HCT116 (cell line): ENCODE results near the gene CNGA3. TPM values are rescaled to one million over a fixed set of nuclear protein-coding genes. Genes with fewer than 3 reads are reported as not detected.

Experiments used
- ATAC-seq: fragments of 200-7000 bp; cut with Tn5 transposase; 2 replicates; pipeline ENCODE4 v1.9.1; 2020; ENCODE audit warnings: mild to moderate bottlenecking, moderate library complexity
- BruUV-seq: library from RNA; stranded (reverse); fragments of 400-500 nt; replicated peaks from 2 replicates; lab custom pipeline; 2021; lab: Mats Ljungman, UMichigan
- CTCF ChIA-PET: fragments of 300-600 bp; sonication (Branson Sonifier 250); formaldehyde crosslinking; loops from one replicate; lab custom pipeline; 2021; ENCODE audit warnings: antibody characterized with exemption; lab: Charles Lee
- POLR2A ChIA-PET: fragments of 300-600, 350-600 bp; sonication (Branson Sonifier 250); formaldehyde crosslinking; loops from one replicate; lab custom pipeline; 2021; ENCODE audit warnings: antibody characterized with exemption; lab: Charles Lee
- RAD21 ChIA-PET, 2 experiments: fragments of 300-600 bp; sonication (Branson Sonifier 250); formaldehyde crosslinking; loops; one replicate each; lab custom pipeline; 2023; ENCODE audit warnings: low total read pairs in 2 of 2; ENCODE audit not compliant: uncharacterized antibody in 2 of 2, unreplicated experiment in 2 of 2, low non-redundant PET in 1 of 2; lab: Charles Lee
- DNase-seq: peaks from one replicate; pipeline ENCODE4 v3.0.0-alpha.2; 2010; ENCODE audit warnings: low read depth, low spot score
- H2AFZ ChIP-seq: fragments of 200-600 bp; shearing (Covaris generic), sonication (generic); 2 replicates; pipeline ENCODE4 v1.6.1; 2017; ENCODE audit warnings: low read depth, mixed run types, mixed read lengths, antibody characterized with exemption, low read length; ENCODE audit not compliant: poor library complexity, severe bottlenecking
- H3K27ac ChIP-seq: 2 replicates; pipeline ENCODE4 v1.5.1; 2012; ENCODE audit warnings: low read depth, low read length
- H3K27me3 ChIP-seq: fragments of 200-600 bp; sonication (generic); 2 replicates; pipeline ENCODE4 v1.6.1; 2016; ENCODE audit warnings: mixed run types, low read length, mixed read lengths; ENCODE audit not compliant: insufficient read depth
- H3K36me3 ChIP-seq, 2 experiments: fragments of 200-500 bp in 1 of 2; fragments of 200-600 bp in 1 of 2; sonication (Bioruptor generic) in 1 of 2; sonication (generic) in 1 of 2; 2 replicates each; pipeline versions ENCODE4 v1.5.1 to v1.6.1; 2014 to 2016; ENCODE audit warnings: low read length in 2 of 2, inconsistent platforms in 1 of 2, mixed read lengths in 1 of 2, mixed run types in 1 of 2; ENCODE audit not compliant: insufficient read depth in 2 of 2, control insufficient read depth in 1 of 2
- H3K4me1 ChIP-seq, 2 experiments: fragments of 200-600 bp in 1 of 2; sonication (generic) in 1 of 2; 2 replicates each; pipeline versions ENCODE4 v1.5.1 to v1.6.1; 2012 to 2017; ENCODE audit warnings: low read length in 2 of 2, inconsistent platforms in 1 of 2, mild to moderate bottlenecking in 1 of 2, mixed read lengths in 1 of 2, mixed run types in 1 of 2, moderate library complexity in 1 of 2; ENCODE audit not compliant: insufficient read depth in 2 of 2, control insufficient read depth in 1 of 2
- H3K4me2 ChIP-seq: fragments of 200-600 bp; sonication (generic); 2 replicates; pipeline ENCODE4 v1.6.1; 2017; ENCODE audit warnings: mixed run types, low read length, mixed read lengths
- H3K4me3 ChIP-seq, 2 experiments: fragments of 200-600 bp in 1 of 2; sonication (generic) in 1 of 2; replicated peaks in 1 of 2; 2 replicates each; pipeline ENCODE4 v1.5.1; 2011 to 2016; ENCODE audit warnings: low read length in 2 of 2, control low read depth in 1 of 2, low read depth in 1 of 2, mild to moderate bottlenecking in 1 of 2, mixed read lengths in 1 of 2, mixed run types in 1 of 2
- H3K79me2 ChIP-seq: fragments of 200-600 bp; sonication (generic); 2 replicates; pipeline ENCODE4 v1.6.1; 2017; ENCODE audit warnings: mild to moderate bottlenecking, mixed run types, low read length, moderate library complexity, mixed read lengths; ENCODE audit not compliant: insufficient read depth
- H3K9ac ChIP-seq: fragments of 200-600 bp; sonication (generic); 2 replicates; pipeline ENCODE4 v1.6.1; 2016; ENCODE audit warnings: low read length, mixed read lengths
- H3K9me2 ChIP-seq: fragments of 200-600 bp; sonication (generic), shearing (Covaris generic); 2 replicates; pipeline ENCODE4 v1.6.1; 2017; ENCODE audit warnings: mixed run types, mild to moderate bottlenecking, moderate library complexity; ENCODE audit not compliant: insufficient read depth
- H3K9me3 ChIP-seq, 2 experiments: fragments of 200-500 bp in 1 of 2; fragments of 200-600 bp in 1 of 2; sonication (Bioruptor generic) in 1 of 2; sonication (generic) in 1 of 2; 2 replicates each; pipeline ENCODE4 v1.6.1; 2014 to 2017; ENCODE audit warnings: low read length in 2 of 2, mixed read lengths in 2 of 2, inconsistent platforms in 1 of 2, low read depth in 1 of 2, mild to moderate bottlenecking in 1 of 2, mixed run types in 1 of 2, moderate library complexity in 1 of 2; ENCODE audit not compliant: control insufficient read depth in 1 of 2, insufficient read depth in 1 of 2
- H4K20me1 ChIP-seq: fragments of 200-600 bp; sonication (generic), shearing (Covaris generic); 2 replicates; pipeline ENCODE4 v1.6.1; 2017; ENCODE audit warnings: mixed run types, mild to moderate bottlenecking, moderate library complexity; ENCODE audit not compliant: insufficient read depth
- EGR1 ChIP-seq: IDR thresholded peaks from 2 replicates; pipeline ENCODE4 v1.6.1; 2012; ENCODE audit warnings: low read depth
- FOSL1 ChIP-seq: IDR thresholded peaks from 2 replicates; pipeline ENCODE4 v1.6.1; 2012; ENCODE audit warnings: low read depth
- JUND ChIP-seq: IDR thresholded peaks from 2 replicates; pipeline ENCODE4 v1.6.1; 2012
- MAX ChIP-seq: IDR thresholded peaks from 2 replicates; pipeline ENCODE4 v1.6.1; 2012
- POLR2A ChIP-seq: IDR thresholded peaks from 2 replicates; pipeline ENCODE4 v1.7.0; 2011; ENCODE audit warnings: borderline replicate concordance; ENCODE audit not compliant: insufficient read depth, insufficient read length; ENCODE audit errors: extremely low read depth
- POLR2AphosphoS5 ChIP-seq: IDR thresholded peaks from 2 replicates; pipeline ENCODE4 v1.6.1; 2011; ENCODE audit warnings: mild to moderate bottlenecking, low read depth, low read length, moderate library complexity
- REST ChIP-seq: IDR thresholded peaks from 2 replicates; pipeline ENCODE4 v1.6.1; 2012; ENCODE audit warnings: low read depth
- SIN3A ChIP-seq: IDR thresholded peaks from 2 replicates; pipeline ENCODE4 v1.6.1; 2012; ENCODE audit warnings: low read depth
- SP1 ChIP-seq: IDR thresholded peaks from 2 replicates; pipeline ENCODE4 v1.6.1; 2012; ENCODE audit warnings: low read depth
- SRF ChIP-seq: IDR thresholded peaks from 2 replicates; pipeline ENCODE4 v1.6.1; 2012; ENCODE audit warnings: low read depth
- ZFX ChIP-seq: fragments of 450-650 bp; IDR thresholded peaks from 2 replicates; pipeline ENCODE4 v1.6.1; 2017
- intact Hi-C: fragments of 100-400 bp; cut with micrococcal nuclease; formaldehyde crosslinking; loops from 2 replicates; pipeline ENCODE4 v1.10.0; 2022
- total RNA-seq: library from RNA; stranded (reverse); gene quantifications from one replicate; pipeline ENCODE4 v1.2.1, GENCODE V29; 2021; ENCODE audit not compliant: unreplicated experiment

Gene CNGA3
- total RNA-seq, 1 experiment from 2014 or later, result not detected

GRCh38 chr2:98438190-98439133 lies 92.2 kb downstream of the CNGA3 start:
- ATAC-seq, result no peak
- ChIA-PET POLR2A (no interaction called here), RAD21 (no interaction called here), CTCF (interaction anchor here (0.7 kb wide), 1 partner anchor 26 kb away, joined by 3 read pairs; no protein-coding TSS in a partner anchor)
- Histone ChIP-seq H3K27me3 (no peaks in the 10 kb centered on the region), H3K4me2 (no peak overlapping the region), H3K79me2 (no peaks in the 10 kb centered on the region), H3K36me3 (no peaks in the 10 kb centered on the region), H3K4me1 (peaks cover 0 to 4% of the 10 kb centered on the region in 2 experiments; a peak in 1 of 4 replicates), H3K9ac (no peak overlapping the region), H2AFZ (no peak overlapping the region), H3K4me3 (no peak overlapping the region), H3K27ac (no peak overlapping the region), H4K20me1 (no peaks in the 10 kb centered on the region), H3K9me2 (no peaks in the 10 kb centered on the region), H3K9me3 (peaks cover 0 to 4% of the 10 kb centered on the region in 2 experiments; a peak in 1 of 4 replicates)
- TF ChIP-seq FOSL1, result no peak
- TF ChIP-seq REST, result no peak
- no peak for TF ChIP-seq JUND
- TF ChIP-seq SRF, result no peak
- TF ChIP-seq SIN3A, result no peak
- no peak for TF ChIP-seq POLR2AphosphoS5
- no peak for TF ChIP-seq ZFX
- TF ChIP-seq MAX, result no peak
- TF ChIP-seq SP1, result no peak
- TF ChIP-seq POLR2A, result no peak
- TF ChIP-seq EGR1, result no peak
- intact Hi-C loops, result no loop called here
- no peak for DNase-seq
- no TSS peak for BruUV-seq
